Smooth muscle cell of the coronary artery (primary cell): ENCODE measurements around the gene PPP1R26. TPM values are rescaled to one million over a fixed set of nuclear protein-coding genes. Genes with fewer than 3 reads are reported as not detected.

ENCODE experiments used
- total RNA-seq: library from RNA; depleted of rRNA; stranded (reverse); fragments of >200 nt; gene quantifications from 2 replicates; pipeline ENCODE4 v1.2.3, GENCODE V29; 2014; ENCODE audit warnings: low replicate concordance

Gene PPP1R26, protein sequence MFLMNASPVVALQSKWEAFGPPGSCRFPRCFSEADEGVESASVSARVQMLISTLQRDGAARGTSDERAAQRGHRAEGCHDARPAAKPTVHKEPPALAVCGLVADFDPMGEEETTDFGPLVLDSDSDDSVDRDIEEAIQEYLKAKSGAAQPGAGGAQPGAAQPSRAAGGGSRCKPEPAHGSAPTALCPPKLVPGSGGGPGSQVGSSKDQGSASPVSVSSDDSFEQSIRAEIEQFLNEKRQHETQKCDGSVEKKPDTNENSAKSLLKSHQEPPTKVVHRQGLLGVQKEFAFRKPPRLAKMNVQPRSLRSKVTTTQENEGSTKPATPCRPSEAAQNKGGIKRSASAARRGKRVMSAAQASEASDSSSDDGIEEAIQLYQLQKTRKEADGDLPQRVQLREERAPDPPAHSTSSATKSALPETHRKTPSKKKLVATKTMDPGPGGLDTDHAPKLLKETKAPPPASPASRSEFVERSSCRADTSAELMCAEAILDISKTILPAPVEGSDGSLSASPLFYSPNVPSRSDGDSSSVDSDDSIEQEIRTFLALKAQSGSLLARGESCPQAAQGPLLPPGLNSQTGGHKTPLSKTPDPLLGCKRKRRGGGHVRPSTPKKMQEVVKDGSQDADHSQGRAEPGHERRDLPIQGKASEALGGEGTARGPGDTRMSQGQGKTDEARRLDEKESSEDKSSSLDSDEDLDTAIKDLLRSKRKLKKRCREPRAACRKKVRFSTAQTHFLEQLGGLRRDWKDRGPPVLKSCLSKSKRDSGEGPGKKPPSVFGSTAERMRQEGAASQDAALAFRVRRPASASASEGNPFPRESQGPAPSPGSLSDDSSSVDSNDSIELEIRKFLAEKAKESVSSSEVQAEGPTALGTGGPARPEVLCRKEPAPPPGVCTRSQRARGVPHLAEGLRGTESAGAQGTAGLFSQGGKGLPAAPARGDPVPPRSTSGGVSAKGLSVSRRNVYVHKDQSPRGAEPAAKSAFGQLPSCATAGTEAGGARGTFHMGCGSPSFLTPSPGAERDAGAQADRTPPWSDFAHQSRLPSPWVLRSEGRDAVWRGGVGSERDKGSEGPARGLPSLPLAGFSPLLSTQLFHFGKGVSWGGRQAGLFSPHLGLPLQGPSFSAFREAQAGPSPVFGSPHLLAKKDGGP (N-terminal part only)
- total RNA-seq: 7.4 and 12.7 TPM in 2 replicates

DNA sequence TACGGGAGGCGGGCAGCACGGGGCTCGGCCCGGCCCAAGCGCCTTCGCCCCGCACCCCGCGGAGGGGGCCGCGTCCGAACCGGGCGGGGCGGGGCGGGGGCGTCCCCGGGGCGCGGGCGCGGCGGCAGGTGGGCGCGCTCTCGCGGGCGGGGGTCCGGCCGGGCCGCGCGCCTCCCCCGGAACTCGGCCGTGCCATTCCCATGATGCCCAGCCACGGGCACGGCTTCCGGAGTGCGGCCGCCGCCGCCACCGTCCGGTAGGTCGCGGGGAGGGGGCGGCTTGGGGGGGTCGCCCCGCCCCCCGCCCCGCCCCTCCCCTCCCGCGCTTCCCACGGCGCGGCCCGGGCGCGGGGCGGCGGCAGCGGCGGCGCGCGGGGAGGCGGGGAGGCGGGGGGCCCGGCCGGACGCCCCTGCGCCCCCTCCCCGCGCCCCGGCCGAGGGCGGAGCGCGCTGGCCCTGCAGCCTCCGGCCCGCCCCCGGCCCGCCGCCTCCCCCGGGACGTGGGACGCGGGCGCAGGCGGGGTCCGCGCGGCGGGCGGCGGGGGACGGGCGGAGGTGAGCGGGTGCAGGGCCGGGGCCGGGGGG, at the start of gene PPP1R26:
TSS of gene PPP1R26 (plus strand) at position 314 of the 584 bp plus-strand sequence. CDS start 4,729 bp downstream, outside the sequence.

GRCh38 chr9:135500525-135501260, 21.1 kb downstream of the PPP1R26 start, which contains the start of gene MRPS2:
Gene MRPS2, plus strand, starts transcription at chr9:135500682. Its CDS starts 29 bp downstream, at chr9:135500711.

GRCh38 chr9:135520916-135521607, 41.5 kb downstream of the PPP1R26 start, which contains the start of gene LCN1:
Gene LCN1, plus strand, starts transcription at chr9:135521440. Its CDS starts 58 bp downstream, at chr9:135521498.

Other genes with a start within 250 kb of the PPP1R26 start
- 11.9 and 17.3 TPM in 2 replicates for gene MRPS2, start 20.9 kb downstream of the PPP1R26 start, total RNA-seq
- not detected in 2 replicates for gene LCN1, start 41.7 kb downstream of the PPP1R26 start, total RNA-seq
- not detected in 2 replicates for gene OBP2A, start 66.3 kb downstream of the PPP1R26 start, total RNA-seq
- not detected in 2 replicates for gene PAEP, start 82.0 kb downstream of the PPP1R26 start, total RNA-seq
- not detected in 2 replicates for gene GLT6D1, start 159.8 kb downstream of the PPP1R26 start, total RNA-seq
- not detected in 2 replicates for gene LCN9, start 183.5 kb downstream of the PPP1R26 start, total RNA-seq
- gene SOHLH1, start 219.7 kb downstream of the PPP1R26 start, total RNA-seq: not detected in 2 replicates
- gene KCNT1, start 222.4 kb downstream of the PPP1R26 start, total RNA-seq: 0.12 TPM in 1 of 2 replicates, not detected in the other